Trophoblast cell (in vitro differentiated cells and primary cell): ENCODE data around the gene TSR1.

Source experiments
- DNase-seq, 2 donors: peaks; one replicate each; pipeline ENCODE4 v3.0.0-alpha.2; 2016
- H2AFZ ChIP-seq: 2 replicates; pipeline ENCODE4 v1.6.1; 2013; ENCODE audit warnings: low read length, moderate library complexity, mild to moderate bottlenecking; ENCODE audit not compliant: insufficient read depth, poor library complexity
- H2AK5ac ChIP-seq: 2 replicates; pipeline ENCODE4 v1.6.1; 2013; ENCODE audit warnings: mild to moderate bottlenecking, low read length
- H2BK120ac ChIP-seq: 2 replicates; pipeline ENCODE4 v1.6.1; 2013; ENCODE audit warnings: low read length, mild to moderate bottlenecking, moderate library complexity; ENCODE audit not compliant: insufficient read depth, poor library complexity
- H2BK12ac ChIP-seq: 2 replicates; pipeline ENCODE4 v1.6.1; 2013; ENCODE audit warnings: mild to moderate bottlenecking, low read length, moderate library complexity
- H2BK5ac ChIP-seq: 2 replicates; pipeline ENCODE4 v1.6.1; 2013; ENCODE audit warnings: low read length, low read depth, moderate library complexity, mild to moderate bottlenecking; ENCODE audit not compliant: poor library complexity
- H3K14ac ChIP-seq: 2 replicates; pipeline ENCODE4 v1.6.1; 2013; ENCODE audit warnings: mild to moderate bottlenecking, low read length
- H3K18ac ChIP-seq: 2 replicates; pipeline ENCODE4 v1.6.1; 2013; ENCODE audit warnings: mild to moderate bottlenecking, low read length
- H3K23ac ChIP-seq: 2 replicates; pipeline ENCODE4 v1.6.1; 2013; ENCODE audit warnings: low read length
- H3K27ac ChIP-seq: 2 replicates; pipeline ENCODE4 v1.5.1; 2013; ENCODE audit warnings: low read depth, mild to moderate bottlenecking, inconsistent platforms, low read length, moderate library complexity
- H3K27me3 ChIP-seq: 2 replicates; pipeline ENCODE4 v1.6.1; 2013; ENCODE audit warnings: inconsistent platforms, mild to moderate bottlenecking, low read length, moderate library complexity; ENCODE audit not compliant: insufficient read depth
- H3K36me3 ChIP-seq, 2 experiments: 1 replicate in 1 of 2; 2 replicates in 1 of 2; pipeline ENCODE4 v1.6.1; 2013; ENCODE audit warnings: low read length in 2 of 2, mild to moderate bottlenecking in 2 of 2, moderate library complexity in 1 of 2; ENCODE audit not compliant: insufficient read depth in 2 of 2, control insufficient read depth in 1 of 2
- H3K4ac ChIP-seq: 2 replicates; pipeline ENCODE4 v1.6.1; 2013; ENCODE audit warnings: low read depth, mild to moderate bottlenecking, low read length, moderate library complexity
- H3K4me1 ChIP-seq, 2 experiments: 1 replicate in 1 of 2; 2 replicates in 1 of 2; pipeline ENCODE4 v1.6.1; 2013; ENCODE audit warnings: low read length in 2 of 2, mild to moderate bottlenecking in 2 of 2, moderate library complexity in 1 of 2; ENCODE audit not compliant: insufficient read depth in 2 of 2, control insufficient read depth in 1 of 2
- H3K4me2 ChIP-seq: 2 replicates; pipeline ENCODE4 v1.6.1; 2013; ENCODE audit warnings: inconsistent platforms, mild to moderate bottlenecking, low read length, moderate library complexity
- H3K4me3 ChIP-seq: 2 replicates; pipeline ENCODE4 v1.5.1; 2013; ENCODE audit warnings: mild to moderate bottlenecking, low read depth, low read length, inconsistent platforms
- H3K79me1 ChIP-seq: one replicate; pipeline ENCODE4 v1.6.1; 2013; ENCODE audit warnings: low read length
- H3K79me2 ChIP-seq: 2 replicates; pipeline ENCODE4 v1.6.1; 2013; ENCODE audit warnings: low read length, mild to moderate bottlenecking; ENCODE audit not compliant: control insufficient read depth, insufficient read depth, poor library complexity
- H3K9ac ChIP-seq: 2 replicates; pipeline ENCODE4 v1.6.1; 2013; ENCODE audit warnings: mild to moderate bottlenecking, low read length
- H3K9me3 ChIP-seq: 2 replicates; pipeline ENCODE4 v1.6.1; 2013; ENCODE audit warnings: low read depth, mild to moderate bottlenecking, control low read depth, inconsistent platforms, low read length; ENCODE audit not compliant: insufficient read depth
- H4K12ac ChIP-seq: 2 replicates; pipeline ENCODE4 v1.6.1; 2013; ENCODE audit warnings: low read depth, mild to moderate bottlenecking, low read length, moderate library complexity
- H4K8ac ChIP-seq: 2 replicates; pipeline ENCODE4 v1.6.1; 2013; ENCODE audit warnings: low read depth, mild to moderate bottlenecking, low read length, moderate library complexity
- H4K91ac ChIP-seq: one replicate; pipeline ENCODE4 v1.6.1; 2013; ENCODE audit warnings: low read depth, mild to moderate bottlenecking, low read length, moderate library complexity
- WGBS: extraction: QIAGEN DNeasy Blood & Tissue Kit; methylation state at CpG from one replicate; pipeline ENCODE4 v1.1.7; 2013; ENCODE audit warnings: missing lambda C conversion rate; ENCODE audit not compliant: insufficient read length, insufficient coverage; ENCODE audit errors: extremely low coverage; 5-methylcytosine and 5-hydroxymethylcytosine counted together

The TSR1 gene

GRCh38 chr17:2336852-2337543 lies 741 bp upstream of the TSR1 start, which contains the start of gene SGSM2:
TSS of gene SGSM2 (plus strand) at chr17:2337501. CDS start at chr17:2337689, 188 bp downstream.
- Histone ChIP-seq H2BK120ac (peak within 1 kb of the TSS; percentile 74), H3K4ac (peak within 1 kb of the TSS; percentile 3), H3K23ac (no peak within 1 kb of the TSS), H3K18ac (peak within 1 kb of the TSS; percentile 69), H3K4me1 (peaks cover 3 to 4% of the 10 kb centered on the region in 2 experiments), H4K8ac (peak within 1 kb of the TSS; percentile 68), H2BK12ac (no peak within 1 kb of the TSS), H3K36me3 (peaks cover 5 to 22% of the 10 kb centered on the region in 2 experiments), H3K14ac (peak within 1 kb of the TSS; percentile 82), H3K27me3 (no peaks in the 10 kb centered on the region), H3K79me2 (peaks cover 18% of the 10 kb centered on the region), H4K91ac (peak within 1 kb of the TSS; percentile 89), H3K4me3 (peak within 1 kb of the TSS; percentile 97), H4K12ac (peak within 1 kb of the TSS; percentile 67), H2AK5ac (peak within 1 kb of the TSS; percentile 24), H3K27ac (peak within 1 kb of the TSS; percentile 60), H2AFZ (peak within 1 kb of the TSS; percentile 87), H2BK5ac (peak within 1 kb of the TSS; percentile 46), H3K4me2 (peak within 1 kb of the TSS; percentile 90), H3K9me3 (no peaks in the 10 kb centered on the region), H3K9ac (peak within 1 kb of the TSS; percentile 89), H3K79me1 (peaks cover 16% of the 10 kb centered on the region)
- WGBS = no CpG with 5 or more reads among the region's 77 CpGs
- peak in 1 of 2 donors; percentile 47 for DNase-seq

- Histone ChIP-seq H3K4me1 (peaks cover 3 to 4% of the 10 kb centered on the region in 2 experiments), H3K27me3 (no peaks in the 10 kb centered on the region), H4K8ac (peak overlapping the region; percentile 87), H2BK5ac (peak overlapping the region; percentile 3), H3K14ac (peak overlapping the region; percentile 64), H2AFZ (peak overlapping the region; percentile 70), H3K4ac (peak overlapping the region; percentile 97), H3K4me2 (peak overlapping the region; percentile 90), H3K23ac (no peak overlapping the region), H3K27ac (peak overlapping the region; percentile 8), H3K18ac (peak overlapping the region; percentile 34), H3K4me3 (peak overlapping the region; percentile 97), H4K12ac (peak overlapping the region; percentile 46), H3K79me1 (peaks cover 16% of the 10 kb centered on the region), H3K79me2 (peaks cover 18% of the 10 kb centered on the region), H3K9me3 (no peaks in the 10 kb centered on the region), H2AK5ac (peak overlapping the region; percentile 53), H3K9ac (peak overlapping the region; percentile 97), H3K36me3 (peaks cover 8 to 27% of the 10 kb centered on the region in 2 experiments), H2BK12ac (no peak overlapping the region), H4K91ac (peak overlapping the region; percentile 59), H2BK120ac (peak overlapping the region; percentile 4)
- no CpG with 5 or more reads among the region's 17 CpGs for WGBS
- DNase-seq = no peak
Observed at GRCh38 chr17:2335726-2336214, 487 bp downstream of the TSR1 start.

DNA sequence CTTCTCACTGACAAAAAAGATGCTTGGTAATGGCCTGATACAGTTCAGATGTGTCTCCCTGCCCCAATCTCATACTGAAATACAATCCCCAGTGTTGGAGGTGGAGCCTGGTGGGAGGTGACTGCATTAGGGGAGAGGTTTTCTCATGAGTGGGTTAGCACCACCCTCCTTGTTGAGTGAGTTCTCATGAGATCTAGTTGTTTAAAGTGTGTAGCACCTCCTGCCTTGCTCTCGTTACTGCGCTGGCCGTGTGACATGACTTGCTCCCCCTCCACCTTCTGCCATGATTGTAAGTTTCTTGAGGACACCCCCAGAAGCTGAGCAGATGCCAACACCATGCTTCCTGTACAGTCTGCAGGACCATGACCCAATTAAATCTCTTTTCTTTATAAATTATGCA lies 5.0 kb downstream of the TSR1 start:
- Histone ChIP-seq H3K9me3 (no peaks in the 10 kb centered on the region), H2BK120ac (no peak overlapping the region), H3K4me3 (no peak overlapping the region), H4K8ac (no peak overlapping the region), H3K36me3 (peaks cover 26 to 59% of the 10 kb centered on the region in 2 experiments), H3K14ac (no peak overlapping the region), H3K4ac (no peak overlapping the region), H2BK5ac (no peak overlapping the region), H3K27ac (no peak overlapping the region), H2BK12ac (no peak overlapping the region), H4K12ac (no peak overlapping the region), H3K9ac (no peak overlapping the region), H3K4me1 (peaks cover 3 to 4% of the 10 kb centered on the region in 2 experiments), H2AFZ (no peak overlapping the region), H3K79me2 (peaks cover 7% of the 10 kb centered on the region), H2AK5ac (no peak overlapping the region), H4K91ac (no peak overlapping the region), H3K18ac (no peak overlapping the region), H3K4me2 (no peak overlapping the region), H3K23ac (no peak overlapping the region), H3K27me3 (no peaks in the 10 kb centered on the region), H3K79me1 (peaks cover 5% of the 10 kb centered on the region)
- WGBS = no CpG with 5 or more reads among the region's 3 CpGs
- DNase-seq = no peak

- Histone ChIP-seq H3K4me3 (no peak overlapping the region), H3K4me1 (no peaks in the 10 kb centered on the region), H4K91ac (no peak overlapping the region), H4K12ac (no peak overlapping the region), H3K79me1 (no peaks in the 10 kb centered on the region), H2BK12ac (no peak overlapping the region), H3K36me3 (peaks cover 20 to 45% of the 10 kb centered on the region in 2 experiments), H2AFZ (no peak overlapping the region), H3K27me3 (no peaks in the 10 kb centered on the region), H3K4ac (no peak overlapping the region), H3K27ac (no peak overlapping the region), H3K79me2 (no peaks in the 10 kb centered on the region), H2BK5ac (no peak overlapping the region), H3K14ac (no peak overlapping the region), H3K4me2 (no peak overlapping the region), H2BK120ac (no peak overlapping the region), H4K8ac (no peak overlapping the region), H2AK5ac (no peak overlapping the region), H3K23ac (no peak overlapping the region), H3K9me3 (no peaks in the 10 kb centered on the region), H3K18ac (no peak overlapping the region), H3K9ac (no peak overlapping the region)
- no peak for DNase-seq
- WGBS = no CpG with 5 or more reads among the region's 2 CpGs
Observed at GRCh38 chr17:2323629-2324314, 12.5 kb downstream of the TSR1 start.
